HG03469 (cell line): Measurements from ENCODE around the gene VPS26A.

Experiments
- ATAC-seq: cut with Tn5 transposase; IDR thresholded peaks from one replicate; pipeline ENCODE4 v1.9.1; 2021; ENCODE audit warnings: mild to moderate bottlenecking, moderate library complexity, moderate number of reproducible peaks; ENCODE audit not compliant: unreplicated experiment

VPS26A gene

DNA sequence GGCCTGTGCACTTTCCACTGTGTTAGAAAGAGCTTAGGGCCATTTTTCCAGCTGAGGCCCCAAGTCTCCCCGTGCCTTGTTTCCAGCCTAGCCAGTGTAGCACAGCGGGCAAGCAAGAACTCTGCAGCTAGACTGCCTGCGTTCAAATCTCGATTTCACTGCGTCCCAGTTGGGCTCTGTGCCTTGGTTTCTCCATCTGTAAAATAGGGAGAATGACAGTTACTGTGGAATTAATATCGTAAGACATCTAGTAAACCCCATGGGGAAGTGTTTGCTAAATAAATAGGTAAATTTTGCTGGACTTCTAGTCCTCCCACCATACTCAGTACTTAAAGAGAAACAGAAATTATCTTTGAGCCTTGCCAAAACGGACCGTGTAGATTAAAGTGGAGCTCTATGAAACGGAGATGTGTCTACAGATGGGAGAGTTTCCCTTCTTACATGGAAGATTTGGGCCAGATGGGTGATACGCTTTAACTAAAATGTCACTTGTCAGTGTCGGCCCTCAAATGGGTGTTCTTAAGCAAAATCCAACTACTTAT is 92.7 kb downstream of the VPS26A start:
- no peak for ATAC-seq

GRCh38 chr10:69217119-69217754 is 93.3 kb downstream of the VPS26A start:
- ATAC-seq, result no peak

GRCh38 chr10:69218831-69219230 is 94.9 kb downstream of the VPS26A start:
- ATAC-seq, result no peak

- no peak for ATAC-seq
These were observed 96.1 kb downstream of the VPS26A start, which contains the start of gene HKDC1 for GRCh38 chr10:69220041-69220451. Gene HKDC1 (plus strand): TSS chr10:69220332. CDS start chr10:69220436, 104 bp downstream.

DNA sequence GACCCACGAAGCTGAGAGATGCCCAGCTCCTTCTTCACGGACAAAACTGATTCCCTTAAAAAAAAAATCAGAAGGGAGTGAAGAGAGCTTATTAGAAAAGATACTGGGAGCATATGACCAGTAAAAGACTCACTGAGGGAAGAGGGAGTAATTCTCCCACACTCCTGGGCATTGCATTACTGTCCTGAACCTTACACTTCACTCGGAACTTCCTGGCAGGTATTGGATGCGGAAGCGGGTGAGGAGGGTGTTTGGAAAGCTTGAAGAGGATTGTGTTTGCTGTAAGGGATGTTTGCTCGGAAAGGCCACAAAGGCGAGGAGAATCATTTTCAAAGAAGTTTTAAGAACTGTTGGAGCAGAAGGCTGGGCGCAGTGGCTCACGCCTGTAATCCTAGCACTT is 96.5 kb downstream of the VPS26A start:
- ATAC-seq, result no peak
